HL-60/S4 treated with retinoic acid at 250 ng/mL for 4 days and 3 days (cell line): ENCODE results near the gene MDC1.
"Not testable (repeated sequence)": the region's sequence is repeated elsewhere in the genome, so short reads cannot be mapped to it uniquely, and the experiment has no call there.

ENCODE experiments used
- in situ Hi-C: fragments of 300-500 bp; cut with MboI; formaldehyde crosslinking; loops from 2 replicates; pipeline ENCODE4 v1.7.0; 2022; ENCODE audit warnings: low sequenced_read_pairs

MDC1 gene, protein sequence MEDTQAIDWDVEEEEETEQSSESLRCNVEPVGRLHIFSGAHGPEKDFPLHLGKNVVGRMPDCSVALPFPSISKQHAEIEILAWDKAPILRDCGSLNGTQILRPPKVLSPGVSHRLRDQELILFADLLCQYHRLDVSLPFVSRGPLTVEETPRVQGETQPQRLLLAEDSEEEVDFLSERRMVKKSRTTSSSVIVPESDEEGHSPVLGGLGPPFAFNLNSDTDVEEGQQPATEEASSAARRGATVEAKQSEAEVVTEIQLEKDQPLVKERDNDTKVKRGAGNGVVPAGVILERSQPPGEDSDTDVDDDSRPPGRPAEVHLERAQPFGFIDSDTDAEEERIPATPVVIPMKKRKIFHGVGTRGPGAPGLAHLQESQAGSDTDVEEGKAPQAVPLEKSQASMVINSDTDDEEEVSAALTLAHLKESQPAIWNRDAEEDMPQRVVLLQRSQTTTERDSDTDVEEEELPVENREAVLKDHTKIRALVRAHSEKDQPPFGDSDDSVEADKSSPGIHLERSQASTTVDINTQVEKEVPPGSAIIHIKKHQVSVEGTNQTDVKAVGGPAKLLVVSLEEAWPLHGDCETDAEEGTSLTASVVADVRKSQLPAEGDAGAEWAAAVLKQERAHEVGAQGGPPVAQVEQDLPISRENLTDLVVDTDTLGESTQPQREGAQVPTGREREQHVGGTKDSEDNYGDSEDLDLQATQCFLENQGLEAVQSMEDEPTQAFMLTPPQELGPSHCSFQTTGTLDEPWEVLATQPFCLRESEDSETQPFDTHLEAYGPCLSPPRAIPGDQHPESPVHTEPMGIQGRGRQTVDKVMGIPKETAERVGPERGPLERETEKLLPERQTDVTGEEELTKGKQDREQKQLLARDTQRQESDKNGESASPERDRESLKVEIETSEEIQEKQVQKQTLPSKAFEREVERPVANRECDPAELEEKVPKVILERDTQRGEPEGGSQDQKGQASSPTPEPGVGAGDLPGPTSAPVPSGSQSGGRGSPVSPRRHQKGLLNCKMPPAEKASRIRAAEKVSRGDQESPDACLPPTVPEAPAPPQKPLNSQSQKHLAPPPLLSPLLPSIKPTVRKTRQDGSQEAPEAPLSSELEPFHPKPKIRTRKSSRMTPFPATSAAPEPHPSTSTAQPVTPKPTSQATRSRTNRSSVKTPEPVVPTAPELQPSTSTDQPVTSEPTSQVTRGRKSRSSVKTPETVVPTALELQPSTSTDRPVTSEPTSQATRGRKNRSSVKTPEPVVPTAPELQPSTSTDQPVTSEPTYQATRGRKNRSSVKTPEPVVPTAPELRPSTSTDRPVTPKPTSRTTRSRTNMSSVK (N-terminal part only)

DNA sequence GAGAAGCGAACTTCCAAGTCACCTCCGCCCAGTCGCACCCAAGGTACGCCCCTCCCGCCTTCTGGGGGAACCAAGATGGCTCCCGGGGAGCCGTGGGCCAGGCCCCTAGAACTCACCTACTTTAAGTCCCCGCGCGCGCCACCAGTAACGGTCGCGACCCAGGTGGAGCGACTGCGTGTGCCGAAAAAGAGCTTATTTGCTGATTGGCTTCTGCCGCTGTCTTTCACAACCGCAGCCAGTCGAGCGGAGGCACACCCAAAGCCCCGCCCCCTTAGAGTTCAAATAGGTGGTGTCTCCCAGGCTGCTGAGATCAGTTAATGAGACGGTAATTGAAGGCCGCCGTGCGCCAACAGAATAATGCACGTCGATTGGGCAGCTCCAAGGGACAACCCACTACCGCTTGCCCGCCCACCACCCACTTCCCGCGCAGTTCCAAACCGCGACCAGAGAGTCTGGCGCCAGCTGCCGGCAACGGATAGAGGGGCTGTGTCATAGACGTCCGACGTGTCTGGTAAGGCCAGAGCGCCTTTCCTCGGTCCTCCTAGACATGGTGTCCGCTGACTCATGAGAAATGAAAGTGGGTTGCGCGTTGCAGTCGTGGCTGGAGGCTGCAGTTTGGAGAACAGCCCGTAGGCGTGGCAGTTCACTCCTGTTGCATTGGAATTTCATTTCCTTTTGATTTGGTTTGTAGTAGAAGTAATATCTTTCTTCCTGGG lies at the start of gene MDC1:
MDC1 (minus strand) TSS at position 153 of the 716 bp plus-strand sequence. CDS start 2,106 bp downstream, outside the sequence.
- in situ Hi-C loops, result loop anchor here (5.0 kb wide), 1 partner anchor 35 kb away; no protein-coding TSS in a partner anchor

DNA sequence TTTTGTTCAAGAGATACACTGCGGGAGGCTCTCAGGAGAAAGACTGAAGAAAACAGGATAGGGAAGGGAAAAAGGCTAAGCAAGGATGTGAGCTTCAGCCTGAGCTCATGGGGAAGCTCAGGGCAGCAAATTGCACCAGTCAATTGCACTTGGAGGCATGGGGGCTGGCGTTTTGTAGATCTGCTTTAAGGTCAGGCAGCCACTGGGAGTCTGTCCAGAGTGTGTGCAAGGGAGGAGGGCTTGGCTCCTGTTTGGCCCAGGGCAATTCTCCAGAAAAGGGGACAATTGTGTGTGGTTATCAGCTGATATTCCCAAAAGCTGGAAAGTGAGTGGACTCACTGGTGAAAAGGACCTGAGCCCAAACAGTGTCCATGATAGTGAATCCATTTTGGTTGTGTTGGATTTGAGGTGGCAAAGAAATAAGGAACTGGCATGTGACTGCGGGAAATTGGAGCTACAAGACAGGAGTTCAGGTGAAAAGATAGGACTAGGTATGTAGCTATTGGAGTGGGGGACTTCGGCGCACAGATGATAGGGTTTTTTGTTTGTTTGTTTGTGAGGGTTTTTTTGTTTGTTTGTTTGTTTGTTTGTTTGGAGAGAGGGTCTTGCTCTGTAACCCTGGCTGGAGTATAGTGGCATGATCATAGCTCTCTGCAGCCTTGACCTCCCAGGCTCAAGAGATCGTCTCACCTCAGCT lies 49.5 kb upstream of the MDC1 start:
- in situ Hi-C loops, result no loop called here

DNA sequence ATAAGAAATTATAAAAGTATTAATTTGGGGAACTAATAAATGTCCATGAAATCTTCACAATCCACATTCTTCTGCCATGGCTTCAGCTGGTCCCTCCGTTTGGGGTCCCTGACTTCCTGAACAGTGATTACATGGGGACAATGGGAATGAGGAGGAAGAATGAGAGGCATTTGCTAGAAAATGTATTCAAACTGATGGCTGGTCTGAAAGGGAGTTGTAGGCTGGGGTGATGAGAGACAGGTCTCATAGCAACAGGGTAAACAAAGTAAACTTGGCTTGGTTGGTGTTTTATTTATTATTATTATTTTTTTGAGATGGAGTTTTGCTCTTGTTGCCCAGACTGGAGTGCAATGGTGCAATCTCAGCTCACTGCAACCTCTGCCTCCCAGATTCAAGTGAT lies 48.4 kb upstream of the MDC1 start:
- in situ Hi-C loops, result not testable (repeated sequence)

DNA sequence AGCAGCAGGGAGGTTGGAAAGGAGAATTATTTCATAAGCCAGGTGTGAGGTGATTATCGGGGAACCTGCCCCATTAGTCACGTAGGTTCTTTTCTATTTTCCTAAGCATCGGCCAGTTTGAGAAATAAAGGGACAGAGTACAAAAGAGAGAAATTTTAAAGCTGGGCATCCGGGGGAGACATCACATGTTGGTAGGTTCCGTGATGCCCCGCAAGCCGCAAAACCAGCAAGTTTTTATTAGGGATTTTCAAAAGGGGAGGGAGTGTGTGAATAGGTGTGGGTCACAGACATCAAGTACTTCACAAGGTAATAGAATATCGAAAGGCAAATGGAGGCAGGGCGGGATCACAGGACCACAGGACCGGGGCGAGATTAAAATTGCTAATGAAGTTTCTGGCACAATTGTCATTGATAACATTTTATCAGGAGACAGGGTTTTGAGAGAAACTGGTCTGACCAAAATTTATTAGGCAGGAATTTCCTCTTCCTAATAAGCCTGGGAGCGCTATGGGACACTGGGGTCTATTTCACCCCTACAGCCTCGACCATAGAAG lies 47.5 kb upstream of the MDC1 start:
- in situ Hi-C loops, result not testable (repeated sequence)

DNA sequence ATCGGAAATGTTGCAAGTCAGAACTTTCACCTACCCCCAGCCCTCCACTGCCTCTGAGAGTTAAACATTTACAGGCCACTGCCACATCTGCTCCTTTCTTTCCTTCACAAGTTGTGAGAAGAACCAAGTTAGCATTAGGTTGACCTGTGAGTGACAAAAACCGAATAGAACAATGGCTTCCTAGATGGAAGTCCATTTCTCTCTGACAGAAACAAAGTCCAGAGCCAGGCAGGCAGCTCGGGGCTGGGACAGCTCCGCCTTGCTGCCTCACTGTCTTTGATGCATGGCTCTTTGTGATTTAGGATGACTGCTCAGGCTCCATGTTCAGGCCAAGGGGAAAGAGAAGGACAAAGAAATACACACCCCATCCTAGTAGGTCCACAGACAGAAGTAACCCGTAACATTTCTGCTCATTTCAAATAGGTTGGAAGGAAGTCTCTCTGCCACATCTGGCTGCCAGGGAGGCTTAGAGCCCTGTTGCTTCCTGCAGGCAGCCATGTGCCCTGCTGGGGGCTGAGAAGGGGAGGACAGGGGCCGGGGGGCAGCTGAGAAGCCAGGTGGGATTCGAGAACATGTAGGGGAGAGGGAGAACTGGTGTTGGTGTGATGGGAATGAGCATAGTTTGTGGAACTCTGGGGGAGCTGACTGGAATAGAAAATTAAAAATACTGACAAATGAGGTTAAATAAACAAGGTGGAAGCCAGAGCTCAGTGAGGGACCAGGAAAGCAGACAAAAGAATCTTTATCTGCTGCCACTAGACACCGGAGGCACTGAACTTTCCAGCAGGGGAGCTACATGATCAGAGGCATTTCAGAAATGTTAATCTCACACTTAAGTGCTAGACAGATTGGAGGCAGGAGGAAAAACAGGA lies 46.8 kb upstream of the MDC1 start:
- in situ Hi-C loops, result no loop called here

DNA sequence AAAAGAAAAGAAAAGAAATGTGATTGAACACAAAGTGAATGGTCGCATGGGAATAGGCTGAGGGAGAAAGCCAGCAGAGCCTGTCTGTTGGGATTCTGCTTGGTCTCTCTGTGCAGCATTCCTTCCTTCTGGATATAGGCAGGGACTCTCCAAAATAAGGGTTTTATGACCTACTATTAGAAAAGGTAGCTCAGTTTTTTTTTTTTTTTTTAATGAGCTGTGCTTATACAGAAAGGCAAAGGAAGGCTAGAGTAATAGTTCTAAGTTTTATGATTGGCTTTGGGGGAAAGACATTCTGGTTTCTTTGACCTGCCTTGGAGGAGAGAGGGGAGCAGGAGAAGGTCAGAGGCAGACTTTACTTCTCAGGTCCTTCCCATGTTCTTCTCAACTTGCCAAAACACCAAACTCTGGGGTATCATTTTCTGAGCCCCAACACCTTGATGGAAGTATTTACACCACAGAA lies 46.1 kb upstream of the MDC1 start:
- in situ Hi-C loops, result no loop called here

DNA sequence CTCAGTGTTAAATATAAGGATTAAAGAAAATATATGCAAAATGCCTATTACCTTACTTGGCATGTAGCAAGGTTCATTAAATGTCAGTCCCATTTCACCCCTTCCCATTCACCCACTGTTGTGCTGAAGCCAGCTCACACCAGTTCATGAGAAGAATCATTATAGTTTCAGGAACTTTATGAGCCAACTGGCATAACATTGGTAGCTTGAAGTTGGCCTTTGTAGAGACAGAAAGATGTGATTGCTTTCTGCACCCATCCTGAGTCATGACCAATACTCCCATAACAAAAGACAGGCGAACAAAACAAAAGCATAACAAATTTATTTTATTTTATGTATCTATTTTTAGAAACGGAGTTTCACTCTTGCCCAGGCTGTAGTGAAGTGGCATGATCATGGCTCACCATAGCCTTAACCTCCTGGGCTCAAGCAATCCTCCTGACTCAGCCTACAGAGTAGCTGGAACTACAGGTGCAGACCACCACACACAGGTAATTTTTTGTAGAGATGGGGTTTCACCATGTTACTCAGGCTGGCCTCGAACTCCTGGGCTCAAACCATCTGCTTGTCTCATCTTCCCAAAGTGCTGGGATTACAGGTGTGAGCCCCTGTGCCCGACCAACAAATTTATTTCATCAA lies 44.8 kb upstream of the MDC1 start:
- in situ Hi-C loops, result no loop called here

DNA sequence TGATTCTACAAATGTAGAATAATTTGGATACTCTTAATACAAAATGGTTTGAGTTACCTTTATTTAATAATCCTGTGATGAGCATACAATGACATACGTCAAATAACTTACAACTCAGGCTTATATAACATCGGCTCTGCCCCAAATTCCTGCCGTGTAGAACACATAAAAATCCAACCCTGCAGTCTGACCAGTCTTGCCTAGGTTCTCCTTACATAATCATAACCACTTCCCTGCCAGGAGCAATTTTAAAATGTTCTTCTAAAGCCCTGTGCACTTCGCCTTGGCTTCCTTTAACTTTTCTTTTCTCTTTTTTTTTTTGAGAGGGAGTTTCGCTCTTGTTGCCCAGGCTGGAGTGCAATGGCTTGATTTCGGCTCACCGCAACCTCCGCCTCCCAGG lies 43.5 kb upstream of the MDC1 start:
- in situ Hi-C loops, result no loop called here

DNA sequence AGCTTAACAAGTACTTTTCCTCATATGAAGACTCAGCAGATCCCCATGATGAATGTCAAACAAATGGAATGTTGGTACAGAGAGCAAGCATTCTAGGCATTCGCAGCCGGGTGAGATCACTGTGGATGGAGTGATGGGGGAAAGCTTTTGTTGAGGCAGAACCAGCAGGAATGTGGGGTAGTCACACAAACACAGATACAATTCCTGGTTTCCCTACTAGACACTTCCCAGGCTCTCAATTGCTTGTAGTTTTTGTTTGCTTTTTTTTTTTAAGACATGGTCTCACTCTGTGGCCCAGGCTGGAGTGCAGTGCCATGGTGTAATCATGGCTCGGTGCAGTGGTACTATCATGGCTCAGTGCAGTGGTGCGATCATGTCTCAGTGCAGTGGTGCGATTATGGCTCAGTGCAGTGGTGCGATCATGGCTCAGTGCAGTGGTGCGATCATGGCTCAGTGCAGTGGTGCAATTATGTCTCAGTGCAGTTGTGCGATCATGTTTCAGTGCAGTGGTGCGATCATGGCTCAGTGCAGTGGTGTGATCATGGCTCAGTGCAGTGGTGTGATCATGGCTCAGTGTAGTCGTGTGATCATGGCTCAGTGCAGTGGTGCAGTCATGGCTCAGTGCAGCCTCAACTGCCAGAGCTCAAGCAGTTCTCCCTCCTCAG lies 42.6 kb upstream of the MDC1 start:
- in situ Hi-C loops, result no loop called here

DNA sequence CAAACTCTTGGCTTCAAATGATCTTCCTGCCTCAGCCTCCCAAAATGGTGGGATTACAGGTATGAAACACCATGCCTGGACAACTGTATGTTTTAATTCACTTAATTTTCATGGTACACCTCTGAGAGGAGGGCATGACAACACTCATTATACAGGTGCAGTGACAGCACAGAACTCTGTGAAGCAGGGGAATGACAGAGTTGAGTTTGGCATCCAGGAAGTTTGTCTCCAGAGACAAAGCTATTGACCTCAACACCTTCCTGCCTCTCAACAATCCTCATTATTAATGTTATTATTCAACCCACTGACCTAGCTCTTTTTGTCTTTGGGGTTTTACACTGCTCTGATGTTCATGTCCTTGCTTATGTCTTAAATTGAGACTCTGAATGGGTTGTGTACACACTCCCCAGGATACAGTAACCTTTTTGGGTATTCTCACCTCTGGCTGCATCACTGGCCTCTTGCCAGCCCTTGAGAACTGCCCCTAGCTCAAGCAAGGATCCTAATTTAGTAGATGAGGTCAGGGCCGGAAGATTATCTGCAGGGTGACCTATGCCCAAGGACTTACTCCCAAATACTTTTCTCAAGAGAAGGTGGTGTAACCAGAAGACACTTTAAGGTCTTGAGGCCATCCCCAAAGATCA lies 40.3 kb upstream of the MDC1 start:
- in situ Hi-C loops, result no loop called here

DNA sequence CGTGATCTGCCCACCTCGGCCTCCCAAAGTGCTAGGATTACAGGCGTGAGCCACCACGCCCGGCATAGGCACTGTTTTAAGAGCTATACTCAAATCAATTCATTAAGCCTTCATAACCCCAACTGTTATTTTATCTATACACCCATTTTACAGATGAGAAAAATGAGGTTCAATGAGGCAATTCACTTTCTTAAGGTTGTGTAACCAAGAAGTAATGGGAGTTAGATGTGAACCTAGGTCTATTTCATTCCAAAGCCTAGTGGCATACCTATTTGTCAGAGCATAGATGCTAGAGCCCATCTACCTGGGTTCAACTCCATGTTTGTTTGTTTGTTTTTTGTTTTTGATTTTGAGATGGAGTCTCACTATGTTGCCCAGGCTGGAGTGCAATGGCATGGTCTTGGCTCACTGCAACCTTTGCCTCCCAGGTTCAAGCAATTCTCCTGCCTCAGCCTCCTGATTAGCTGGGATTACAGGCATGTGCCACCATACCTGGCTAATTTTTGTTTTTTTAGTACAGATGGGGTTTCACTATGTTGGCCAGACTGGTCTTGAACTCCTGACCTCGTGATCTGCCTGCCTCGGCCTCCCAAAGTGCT lies 39.4 kb upstream of the MDC1 start:
- in situ Hi-C loops, result not testable (repeated sequence)

DNA sequence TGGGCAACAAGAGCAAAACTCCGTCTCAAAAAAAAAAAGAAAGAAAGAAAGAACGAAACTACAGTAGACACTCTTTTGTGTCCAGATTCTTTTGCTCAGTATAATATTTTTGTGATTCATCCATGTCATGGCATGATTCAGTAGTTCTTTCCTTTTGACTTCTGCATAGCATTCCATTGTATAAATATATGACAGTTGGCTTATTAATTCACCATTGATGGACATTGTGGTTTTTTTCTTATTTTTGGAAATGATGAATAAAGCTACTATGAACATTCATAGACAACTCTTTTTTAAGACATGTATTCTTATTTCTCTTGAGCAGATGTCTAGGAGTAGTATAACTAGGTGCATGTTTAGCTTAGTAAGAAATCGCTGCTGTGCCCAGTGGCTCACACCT lies 37.5 kb upstream of the MDC1 start:
- in situ Hi-C loops, result no loop called here

DNA sequence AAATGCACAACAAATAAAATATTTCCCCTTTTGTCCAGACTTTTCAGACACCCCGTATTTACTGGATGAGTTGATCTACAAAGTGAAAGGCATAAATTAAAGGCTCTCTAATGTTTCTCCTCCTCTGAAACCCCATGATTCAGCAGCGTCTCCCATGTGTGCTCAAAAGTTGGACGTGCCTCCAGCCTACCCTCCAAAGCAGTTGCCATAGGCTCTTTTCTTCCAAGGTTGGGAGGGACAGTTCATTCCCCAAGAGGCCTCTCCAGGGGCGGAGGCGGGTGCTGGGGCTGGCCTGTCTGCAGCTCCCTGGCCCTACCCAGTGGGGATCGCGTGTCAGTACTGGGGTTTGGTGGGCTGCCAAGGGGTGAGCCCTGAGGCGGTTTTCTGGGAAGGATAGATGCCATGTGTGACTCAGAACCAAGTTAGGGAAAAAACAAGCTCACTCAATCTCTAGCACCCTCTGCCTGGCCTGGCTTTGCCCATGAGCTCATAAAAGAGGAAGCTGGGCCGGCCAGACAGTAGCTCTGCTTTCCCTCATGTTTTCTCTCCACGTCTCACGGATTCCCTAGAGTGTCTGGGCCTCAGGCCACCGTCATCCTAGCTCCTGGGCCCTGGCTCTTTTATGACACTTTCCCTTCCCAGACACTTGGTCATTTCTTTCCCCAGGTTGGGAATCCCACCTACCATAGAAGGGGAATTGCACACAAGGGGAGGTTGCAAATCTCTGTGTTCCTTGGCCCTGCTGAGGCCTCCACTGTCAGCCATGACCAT lies 35.3 kb upstream of the MDC1 start:
- in situ Hi-C loops, result no loop called here

DNA sequence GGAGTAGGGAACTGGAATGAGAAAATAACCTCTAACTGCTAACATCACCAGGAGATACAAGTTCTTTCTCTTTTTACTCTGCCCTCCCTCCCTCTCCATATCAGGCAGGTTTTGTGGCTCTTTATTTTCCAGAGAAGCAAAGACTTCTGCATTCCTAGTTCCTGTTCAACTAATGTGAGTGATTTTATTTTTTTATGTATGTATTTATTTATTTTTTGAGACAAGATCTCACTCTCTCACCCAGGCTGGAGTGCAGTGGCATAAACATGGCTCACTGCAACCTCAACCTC lies 33.2 kb upstream of the MDC1 start:
- in situ Hi-C loops, result no loop called here

DNA sequence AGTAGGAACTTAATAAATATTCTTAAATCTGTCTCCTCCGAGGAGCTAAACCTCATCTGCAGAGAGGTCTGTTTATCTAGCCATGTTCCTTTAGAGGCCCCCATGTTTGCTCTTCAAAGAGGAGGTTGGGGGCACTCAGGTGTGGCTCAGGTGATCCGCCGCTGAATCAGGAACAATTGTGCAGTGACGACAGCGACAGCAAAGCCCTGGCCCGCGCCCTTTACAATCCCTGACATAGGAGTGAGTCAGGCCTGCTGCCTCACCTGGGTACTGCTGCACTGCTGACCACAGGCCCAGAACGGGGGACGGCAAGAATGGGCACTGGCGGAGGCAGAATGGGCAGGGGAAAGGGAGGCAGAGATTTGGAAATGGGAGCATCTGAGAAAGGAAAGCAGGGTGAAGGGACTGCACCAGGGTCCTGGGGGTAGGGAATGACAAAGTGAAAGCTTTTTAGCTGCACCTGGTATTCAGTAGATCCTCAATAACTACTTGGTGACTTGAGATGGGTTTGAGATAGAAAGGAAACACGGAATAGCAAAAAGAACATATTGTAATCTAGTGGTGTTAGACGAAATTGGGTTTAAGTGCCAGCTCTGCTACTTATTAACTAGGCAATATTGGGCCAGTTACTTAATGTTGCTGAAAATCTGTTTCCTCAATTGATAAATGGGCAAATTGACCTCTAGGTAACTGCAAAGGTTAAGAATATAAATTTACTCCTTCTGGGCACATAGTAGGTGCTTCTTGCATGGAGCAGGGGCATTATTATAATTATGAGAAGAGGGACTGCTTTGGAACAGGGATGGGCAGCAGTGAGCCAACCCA lies 32.7 kb upstream of the MDC1 start:
- in situ Hi-C loops, result no loop called here
